ENCODE measurements around the gene UBP1. TPM values are rescaled to one million over a fixed set of nuclear protein-coding genes. Genes with fewer than 3 reads are reported as not detected.
"Not testable (repeated sequence)": the region's sequence is repeated elsewhere in the genome, so short reads cannot be mapped to it uniquely, and the experiment has no call there.

UBP1 gene
- polyA plus RNA-seq, 1 donor = 48.0 TPM

DNA sequence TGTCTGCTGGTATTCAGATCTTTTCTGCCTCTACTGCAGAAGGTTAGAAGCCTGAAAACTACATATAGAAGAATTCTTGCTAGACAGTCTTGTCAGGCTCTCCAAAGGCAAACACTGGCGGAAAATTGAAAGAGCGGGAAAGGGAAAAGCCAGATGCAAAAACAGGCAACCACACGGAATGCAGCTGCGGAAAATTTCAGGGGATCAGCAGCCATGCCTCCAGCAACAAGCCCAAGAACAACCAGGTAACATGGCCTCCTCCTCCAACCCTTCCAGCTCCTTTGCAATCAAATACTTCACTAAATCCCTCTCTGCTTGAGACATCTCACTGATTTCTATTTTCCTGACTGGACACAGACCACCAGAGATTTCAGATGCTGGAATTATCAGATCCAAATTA is 9.6 kb downstream of the UBP1 start:
- DNase-seq = no peak

DNA sequence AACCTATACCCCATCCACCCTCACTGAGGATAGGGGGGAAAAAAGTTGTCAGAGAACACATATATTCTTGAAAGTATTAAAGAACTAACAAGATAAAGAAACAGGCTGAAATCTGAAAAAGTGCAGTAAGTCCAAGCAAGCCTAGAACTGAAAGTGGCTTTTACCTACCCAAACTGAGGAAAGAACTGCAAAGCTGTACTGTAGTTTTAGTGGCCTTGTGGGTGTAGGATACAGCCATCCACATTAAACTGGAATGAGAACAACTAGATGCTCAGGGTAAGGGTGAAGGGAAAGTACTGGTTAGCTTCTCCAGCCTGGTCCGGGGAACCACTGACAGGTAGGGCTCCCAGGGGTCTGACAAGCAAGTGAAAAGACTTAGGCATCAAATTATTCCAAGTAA is 10.1 kb downstream of the UBP1 start:
- DNase-seq = no peak

DNA sequence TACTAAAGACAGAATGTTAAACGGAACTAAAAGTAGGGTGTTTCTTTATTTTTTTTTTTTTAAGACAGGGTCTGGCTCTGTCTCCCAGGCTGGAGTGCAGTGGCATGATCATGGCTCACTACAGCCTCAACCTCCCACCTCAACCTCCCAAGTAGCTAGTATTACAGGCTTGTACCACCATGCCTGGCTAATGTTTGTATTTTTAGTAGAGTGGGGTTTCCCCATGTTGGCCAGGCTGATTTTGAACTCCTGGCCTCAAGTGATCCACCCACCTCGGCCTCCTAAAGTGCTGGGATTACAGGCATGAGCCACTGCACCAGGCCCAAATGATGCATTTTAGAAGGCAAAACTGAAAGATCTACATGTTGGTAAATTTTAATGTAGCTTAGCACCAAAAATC is 10.9 kb downstream of the UBP1 start:
- not testable (repeated sequence) for DNase-seq

DNA sequence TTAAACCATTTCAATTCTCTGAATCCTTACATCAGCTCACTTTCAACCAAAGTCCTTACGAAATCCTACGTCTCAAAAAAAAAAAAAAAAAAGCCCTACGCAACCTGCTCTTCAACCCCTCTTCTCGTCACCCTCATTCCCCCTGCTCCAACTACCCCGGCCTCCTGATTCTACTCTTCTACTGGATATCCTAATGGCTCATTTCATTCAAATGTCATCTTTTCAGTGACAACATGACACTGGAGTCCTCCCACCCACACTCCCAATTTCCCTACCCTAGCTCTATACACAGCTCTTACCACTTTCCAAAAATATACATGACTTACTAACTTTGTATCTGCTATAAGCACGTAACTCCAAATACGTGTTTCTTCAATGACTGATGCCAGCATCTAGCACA is 11.5 kb downstream of the UBP1 start:
- DNase-seq = no peak

DNA sequence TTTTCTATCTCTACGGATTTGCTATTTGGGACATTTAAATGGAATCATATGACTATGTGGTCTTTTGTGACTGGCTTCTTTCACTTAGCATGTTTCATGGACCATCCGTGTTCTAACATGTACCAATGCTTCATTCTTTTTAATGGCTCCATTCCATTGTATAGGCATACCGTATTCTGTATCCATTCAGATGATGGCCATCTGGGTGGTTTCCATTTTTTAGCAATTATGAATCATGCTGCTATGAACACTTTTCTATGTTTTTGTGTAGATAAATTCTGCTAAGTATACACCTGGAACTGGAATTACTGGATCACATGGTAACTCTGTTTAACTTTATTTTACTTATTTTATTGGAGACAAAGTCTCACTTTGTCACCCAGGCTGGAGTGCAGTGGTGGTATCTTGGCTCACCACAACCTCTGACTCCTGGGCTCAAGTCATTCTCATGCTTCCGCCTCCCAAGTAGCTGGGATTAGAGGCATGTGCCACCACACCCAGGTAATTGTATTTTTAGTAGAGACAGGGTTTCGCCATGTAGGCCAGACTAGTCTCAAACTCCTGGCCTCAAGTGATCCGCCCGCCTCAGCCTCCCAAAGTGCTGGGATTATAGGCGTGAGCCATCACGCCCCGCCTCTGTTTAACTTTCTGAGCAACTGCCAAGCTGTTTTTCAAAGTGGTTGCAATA is 13.4 kb downstream of the UBP1 start:
- DNase-seq = no peak

DNA sequence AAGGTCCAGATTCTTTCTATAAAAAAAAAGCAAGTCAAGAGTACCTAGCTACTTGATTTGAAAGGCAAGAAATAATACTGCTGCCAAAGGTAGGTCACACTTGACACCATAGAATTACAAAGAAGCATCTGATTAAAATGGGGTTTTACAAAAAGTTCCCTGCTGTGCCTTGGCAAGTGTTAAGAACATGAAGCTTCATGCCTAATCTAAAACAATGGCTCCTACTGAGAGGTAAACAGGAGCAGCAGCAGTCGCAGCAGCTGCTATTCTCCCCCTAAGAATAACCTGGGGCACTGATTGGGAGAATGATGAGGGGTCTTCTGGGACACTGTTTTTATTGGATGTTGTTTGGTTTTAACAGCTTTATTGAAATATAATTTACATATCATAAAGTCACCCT is 14.1 kb downstream of the UBP1 start:
- no peak for DNase-seq

DNA sequence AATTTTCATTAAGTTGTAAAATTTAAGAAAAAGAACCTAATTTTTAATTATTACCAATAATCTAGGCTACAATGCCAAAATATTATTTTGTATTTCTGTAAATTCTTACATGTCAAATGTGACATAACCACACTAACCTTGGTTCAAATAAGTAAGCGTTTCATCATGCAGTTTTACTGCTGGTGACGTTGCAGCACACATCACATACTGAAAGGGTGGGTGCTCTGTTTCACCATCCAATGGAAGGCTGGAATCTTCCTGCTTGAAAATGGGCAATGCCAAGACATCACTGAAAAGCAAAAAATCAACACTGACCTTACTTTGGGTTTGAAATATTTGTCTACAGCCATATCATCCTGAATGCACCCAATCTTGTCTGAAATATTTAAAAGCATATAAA is 14.8 kb downstream of the UBP1 start:
- DNase-seq = no peak

DNA sequence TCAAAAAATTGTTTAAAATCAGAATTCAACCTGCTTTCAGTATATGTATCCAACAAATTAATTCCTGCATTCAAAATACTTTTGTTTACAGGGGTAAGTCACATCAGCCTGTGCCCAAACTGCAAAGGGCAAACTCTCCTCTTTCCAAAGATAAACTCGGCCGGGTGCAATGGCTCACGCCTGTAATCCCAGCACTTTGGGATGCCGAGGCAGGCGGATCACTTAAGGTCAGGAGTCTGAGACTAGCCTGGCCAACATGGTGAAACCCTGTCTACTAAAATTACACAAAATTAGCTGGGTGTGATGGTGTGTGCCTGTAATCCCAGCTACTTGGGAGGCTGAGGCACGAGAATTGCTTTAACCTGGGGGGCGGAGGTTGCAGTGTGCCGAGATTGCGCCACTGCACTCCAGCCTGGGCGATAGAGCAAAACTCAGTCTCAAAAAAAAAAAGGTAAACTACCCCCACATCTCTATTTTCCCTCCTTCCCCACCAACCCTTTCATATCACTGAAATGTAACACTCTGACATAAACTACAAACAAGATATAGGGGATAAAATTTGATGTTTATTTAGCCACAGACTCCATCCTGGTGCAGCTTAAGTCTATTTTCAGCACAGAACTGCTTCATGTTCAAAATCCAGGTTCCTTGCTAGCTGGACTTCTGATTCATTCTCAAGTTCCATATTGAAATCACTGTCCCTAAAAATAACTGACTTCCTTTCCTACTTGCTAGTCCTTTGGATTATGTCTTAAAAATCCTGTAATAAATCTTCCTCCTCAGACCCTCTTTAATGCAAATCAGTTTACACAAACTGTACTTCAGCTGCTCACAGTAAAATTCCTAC is 15.4 kb downstream of the UBP1 start:
- no peak for DNase-seq

DNA sequence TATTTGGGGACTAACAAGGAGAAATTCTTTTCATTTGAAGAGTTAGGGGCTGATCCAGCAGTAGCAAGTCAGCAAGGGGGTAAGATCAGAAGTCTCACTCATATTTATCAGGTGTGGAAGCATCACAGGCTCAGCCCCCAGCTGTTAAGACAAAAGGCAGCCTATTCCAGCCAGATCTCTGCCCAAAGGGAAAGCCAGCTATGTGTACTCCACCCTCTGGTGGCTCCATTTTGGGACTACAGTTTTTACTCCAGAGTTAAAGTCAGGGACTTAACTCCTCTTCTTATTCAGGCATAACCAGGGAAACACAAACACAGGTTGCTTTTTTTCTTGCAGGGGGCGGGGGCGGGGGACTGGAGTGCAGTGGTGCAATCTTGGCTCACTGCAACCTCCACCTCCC is 19.2 kb downstream of the UBP1 start:
- no peak for DNase-seq

DNA sequence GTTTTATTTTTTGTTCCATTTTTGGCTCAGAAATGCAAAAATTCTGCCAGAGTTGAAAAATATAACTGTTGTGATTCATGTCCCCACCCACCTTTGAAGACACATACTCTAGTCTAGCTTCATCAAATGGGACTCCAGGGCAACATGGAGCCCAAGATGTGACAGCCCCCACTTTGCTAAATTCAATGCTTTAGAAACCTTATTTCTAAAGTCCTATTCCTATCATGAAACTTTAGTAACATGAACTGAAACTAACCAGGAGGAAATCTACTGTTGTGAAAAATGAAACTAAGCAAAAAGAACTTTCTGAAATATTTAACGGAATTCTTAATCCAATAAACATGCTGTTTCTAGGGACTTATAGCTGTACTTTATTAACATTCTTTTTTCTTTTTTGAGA is 20.3 kb downstream of the UBP1 start:
- no peak for DNase-seq

DNA sequence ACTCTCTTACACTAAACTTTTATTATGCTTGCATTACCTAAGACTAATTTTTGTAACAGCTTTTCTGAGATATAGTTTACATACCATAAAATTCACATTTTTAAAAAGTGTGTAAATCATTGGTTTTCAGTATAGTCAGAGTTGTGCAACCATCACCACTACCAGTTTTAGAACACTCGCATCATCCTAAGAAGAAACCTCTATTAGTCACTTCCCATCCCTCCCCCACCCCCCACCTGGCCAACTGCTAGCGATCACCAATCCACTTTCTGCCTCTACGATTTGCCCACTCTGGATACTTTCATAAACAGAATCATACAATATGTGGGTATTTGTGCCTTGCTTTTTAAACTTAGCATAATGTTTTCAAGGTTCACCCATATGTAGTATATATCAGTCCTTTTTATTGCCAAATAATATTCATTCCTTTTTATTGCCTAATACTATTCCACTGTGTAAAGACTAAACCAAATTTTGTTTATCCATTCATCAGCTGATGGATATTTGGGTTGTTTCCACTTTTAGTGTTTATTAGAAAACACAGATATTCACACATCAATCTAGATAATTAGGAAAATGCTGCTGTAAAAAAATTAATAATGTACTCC is 23.0 kb downstream of the UBP1 start:
- no peak for DNase-seq

DNA sequence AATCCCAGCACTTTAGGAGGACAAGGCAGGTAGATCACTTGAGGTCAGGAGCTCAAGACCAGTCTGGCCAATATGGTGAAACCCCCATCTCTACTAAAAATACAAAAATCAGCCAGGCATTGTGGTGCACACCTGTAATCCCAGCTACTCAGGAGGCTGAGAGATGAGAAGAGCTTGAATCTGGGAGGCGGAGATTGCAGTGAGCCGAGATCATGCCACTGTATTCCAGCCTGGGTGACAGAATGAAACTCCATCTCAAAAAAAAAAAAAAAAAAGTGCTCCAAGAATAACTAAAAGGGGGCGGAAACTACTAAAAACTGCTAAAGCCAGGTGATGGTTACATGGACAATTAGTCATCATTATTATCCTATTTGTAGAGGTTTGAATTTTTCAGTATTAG is 29.4 kb downstream of the UBP1 start:
- not testable (repeated sequence) for DNase-seq

DNA sequence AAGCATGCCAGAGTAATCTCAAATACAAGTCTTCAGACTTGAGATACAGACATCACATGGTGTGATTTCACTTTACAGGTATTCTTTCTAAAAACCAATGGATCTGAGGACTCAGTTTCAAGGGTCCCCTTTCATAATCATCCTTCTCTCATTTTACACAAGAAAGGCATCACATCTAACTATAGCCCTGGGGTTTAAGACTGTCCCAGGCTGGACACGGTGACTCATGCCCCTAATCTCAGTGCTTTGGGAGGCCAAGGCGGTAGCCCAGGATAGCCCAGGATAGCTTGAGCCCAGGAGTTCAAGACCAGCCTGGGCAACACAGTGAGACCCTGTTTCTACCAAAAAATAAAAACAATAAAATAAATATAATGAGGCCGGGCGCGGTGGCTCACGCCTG is 36.4 kb downstream of the UBP1 start:
- no peak for DNase-seq

DNA sequence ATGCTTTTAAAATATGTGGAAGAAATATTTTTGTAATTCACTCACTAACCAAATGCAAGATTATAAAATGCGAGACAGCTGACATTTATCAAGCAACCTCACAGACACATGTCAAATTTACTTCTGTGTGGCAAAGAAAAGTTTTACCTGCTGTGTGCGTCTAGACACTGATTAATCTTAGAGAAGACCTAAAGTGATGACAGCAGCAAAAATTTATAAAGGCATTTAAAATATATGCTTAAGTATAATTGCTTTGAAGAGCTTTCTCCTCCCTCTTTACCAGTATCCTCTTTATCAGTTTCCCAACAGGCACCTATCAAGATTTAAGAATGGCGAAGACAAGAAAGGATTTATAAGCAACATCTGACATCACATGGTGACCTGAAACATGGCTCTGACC is 37.3 kb downstream of the UBP1 start:
- DNase-seq = no peak

DNA sequence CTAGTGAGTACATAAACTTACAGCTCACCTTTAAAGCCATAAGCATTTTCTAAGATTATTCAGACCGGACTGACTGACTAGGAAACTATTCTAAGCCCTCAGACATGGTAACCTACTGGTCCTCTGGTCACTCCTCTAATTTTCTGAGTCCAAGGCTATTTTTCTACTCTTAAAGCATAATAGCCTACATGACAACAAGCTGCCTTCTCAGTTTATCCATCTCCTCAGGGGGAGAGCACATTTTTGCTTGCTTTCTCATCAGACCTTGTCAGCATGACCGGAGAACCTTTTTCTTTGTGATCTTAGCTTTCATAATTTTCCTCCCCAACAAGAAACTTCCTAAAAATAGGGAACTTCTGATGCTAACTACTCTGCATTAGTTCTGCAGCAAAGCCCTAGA is 38.4 kb downstream of the UBP1 start:
- no peak for DNase-seq

DNA sequence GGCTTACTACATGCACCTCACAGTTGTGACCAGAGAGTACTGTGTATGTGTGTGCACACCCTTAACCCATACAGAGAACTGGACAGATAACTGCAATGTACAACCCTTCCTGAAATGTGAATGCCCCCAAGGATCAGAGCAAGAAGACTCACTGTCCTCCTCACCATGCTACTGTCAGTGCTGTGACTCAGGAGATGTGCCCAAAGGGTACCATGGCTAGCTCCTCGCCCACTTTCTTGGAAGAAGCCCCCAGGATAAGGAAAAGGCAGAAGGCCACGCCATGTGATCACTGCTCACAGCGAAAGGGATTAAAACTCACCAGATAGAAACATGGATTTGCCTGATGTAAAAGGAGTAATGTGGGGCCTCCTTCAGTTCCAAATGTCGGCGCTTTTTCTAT is 41.8 kb downstream of the UBP1 start:
- DNase-seq = no peak

DNA sequence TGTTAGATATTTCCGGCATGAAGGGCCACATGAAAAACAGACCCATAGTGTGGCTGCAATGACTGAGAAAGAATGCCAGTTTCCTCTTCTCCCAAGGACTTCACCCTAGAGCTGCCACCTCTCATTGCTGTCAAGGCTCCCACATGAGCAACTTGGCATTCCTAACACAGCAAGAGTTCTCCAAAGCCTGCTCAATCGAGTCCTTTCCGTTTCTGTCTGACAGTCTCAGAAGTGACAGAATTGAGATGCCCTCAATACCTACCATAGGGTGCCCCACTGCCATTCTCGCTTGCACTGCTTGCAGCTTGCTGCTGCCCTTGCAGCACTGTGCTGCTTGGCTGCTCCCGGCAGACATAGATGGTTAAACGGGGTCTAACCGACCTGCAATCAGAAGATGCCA is 44.3 kb downstream of the UBP1 start:
- no peak for DNase-seq

DNA sequence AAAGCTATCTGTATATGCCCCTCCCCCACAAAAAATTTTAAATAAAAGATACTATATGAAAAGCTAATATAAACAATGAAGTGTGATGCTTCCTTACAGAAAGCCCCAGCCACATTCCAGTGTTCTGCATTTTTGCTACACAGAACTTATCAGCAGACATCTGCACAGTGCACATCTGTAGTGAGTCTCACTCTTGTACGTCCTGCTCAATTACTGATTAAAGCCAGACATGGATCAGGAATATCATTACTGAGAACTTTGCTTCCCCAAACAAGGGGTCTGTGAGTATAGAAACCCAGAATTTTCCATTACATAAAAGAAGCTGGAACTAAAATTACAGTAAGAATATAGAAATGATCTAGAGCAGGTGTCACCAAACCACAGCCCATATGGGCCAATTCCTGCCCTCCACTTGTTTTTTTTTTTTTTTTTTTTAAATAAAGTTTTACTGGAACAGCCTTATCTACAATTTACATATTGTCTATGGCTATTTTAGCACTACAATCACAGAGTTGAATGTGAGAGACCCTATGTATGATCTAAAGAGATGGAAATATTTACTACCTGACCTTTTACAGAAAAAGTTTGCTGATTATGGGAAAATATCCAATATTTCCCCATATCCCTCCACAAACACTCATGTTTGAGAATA is 45.7 kb downstream of the UBP1 start:
- DNase-seq = no peak

DNA sequence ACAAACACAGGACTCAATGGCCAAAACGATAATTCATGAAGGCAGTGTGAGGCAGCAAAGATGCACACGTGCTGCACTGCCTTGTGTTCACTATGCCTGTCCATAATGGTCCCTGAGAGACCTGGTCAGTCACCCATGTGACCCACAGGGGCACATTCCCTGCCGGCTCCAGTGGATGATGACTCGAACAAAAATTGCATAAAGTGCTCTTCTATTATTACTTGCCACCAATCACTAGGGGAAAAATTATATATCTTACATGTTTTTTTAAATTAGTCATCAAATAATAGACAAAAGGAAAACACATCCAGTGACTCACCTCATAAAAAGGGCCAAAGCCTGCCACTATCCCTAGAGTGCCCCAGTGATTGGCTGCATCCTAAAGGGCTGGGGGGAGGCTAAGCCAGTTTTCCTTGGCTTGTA is 47.5 kb downstream of the UBP1 start:
- DNase-seq = no peak

DNA sequence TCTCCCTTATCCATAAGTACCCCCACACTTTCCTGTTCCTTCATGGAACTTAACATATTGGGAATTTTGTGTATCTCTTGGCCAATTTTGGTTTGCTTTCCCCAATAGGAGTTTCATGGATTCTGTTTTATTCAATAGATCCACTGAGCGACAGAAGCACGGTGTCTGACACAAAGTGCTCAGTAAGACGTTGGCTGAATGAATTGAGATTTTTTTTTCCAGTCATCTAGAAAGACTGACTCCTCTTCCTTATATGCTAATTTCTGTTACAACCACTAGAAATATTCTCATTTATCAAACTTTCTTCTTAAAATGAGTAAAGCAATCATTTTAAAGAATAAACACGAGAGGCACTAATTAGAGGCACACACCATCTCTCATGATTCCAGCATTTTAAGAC is 48.1 kb downstream of the UBP1 start:
- DNase-seq = no peak

DNA sequence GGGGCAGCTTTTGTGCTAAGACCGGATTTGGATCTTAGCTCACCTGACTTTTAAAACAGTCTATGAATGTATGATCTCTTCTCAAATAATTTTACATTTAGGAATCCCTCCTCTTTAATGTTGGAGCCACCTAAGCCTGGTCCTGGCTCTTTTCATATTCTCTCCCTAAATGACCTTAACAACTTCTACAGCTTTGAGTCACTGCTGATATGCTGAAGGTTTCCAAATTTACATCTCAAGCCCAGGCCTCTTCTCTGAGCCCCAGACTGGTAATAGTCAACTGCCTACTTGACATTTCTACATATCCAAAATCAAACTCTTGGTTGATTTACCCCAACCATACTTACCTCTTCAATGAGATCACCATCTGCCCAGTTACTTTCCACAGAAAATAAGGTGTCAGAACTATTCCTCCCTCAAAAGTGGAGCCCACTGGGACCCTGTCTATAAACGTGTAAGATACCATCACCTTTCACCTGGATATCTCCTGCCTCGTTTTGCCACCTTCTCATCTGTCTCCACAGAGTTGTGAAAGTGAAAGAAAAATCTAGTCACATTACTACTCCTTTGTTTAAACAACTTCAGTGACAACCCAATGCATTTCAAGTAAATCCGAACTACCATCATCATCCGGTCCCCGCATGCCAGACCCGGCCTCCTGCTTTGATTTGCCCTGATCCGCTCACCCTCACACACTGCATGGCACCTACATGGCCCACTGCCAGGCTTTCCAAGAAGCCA is 48.8 kb downstream of the UBP1 start:
- no peak for DNase-seq

DNA sequence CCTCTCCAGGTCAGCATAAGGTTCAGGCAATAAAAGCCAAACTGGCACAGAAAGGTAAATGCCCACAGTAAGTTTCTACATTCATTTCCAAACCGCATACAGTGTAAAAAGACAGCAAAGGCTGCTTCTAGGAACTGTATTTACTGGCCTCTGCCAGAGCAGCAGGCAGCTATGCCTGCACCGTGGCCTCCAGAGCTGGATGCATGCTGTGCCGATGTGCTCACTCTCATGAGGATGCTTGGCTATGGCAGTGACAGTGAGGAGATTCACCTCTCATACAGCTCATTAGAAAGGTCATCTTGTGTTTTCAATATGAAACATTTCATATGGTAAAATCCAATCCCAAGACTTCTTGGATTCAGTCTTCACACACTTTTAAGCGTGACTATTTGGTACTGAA is 50.3 kb downstream of the UBP1 start:
- no peak for DNase-seq
